Tibial nerve (tissue), 4 donors: Measurements from ENCODE around the gene FNDC3B. TPM values are rescaled to one million over a fixed set of nuclear protein-coding genes. Genes with fewer than 3 reads are reported as not detected.

Experiments
- DNase-seq, 2 donors: peaks; one replicate each; pipeline ENCODE4 v3.0.0-alpha.2; 2019; ENCODE audit warnings: low spot score in 2 of 2
- H3K27ac ChIP-seq, 4 donors: fragments of 200-600 bp; sonication (generic) in 3 of 4; one replicate each; pipeline ENCODE4 v1.5.1; 2017 to 2019; ENCODE audit warnings: mild to moderate bottlenecking in 1 of 4
- H3K27me3 ChIP-seq, 2 donors: fragments of 200-600 bp; sonication (generic) in 1 of 2; one replicate each; pipeline versions ENCODE4 v1.5.1 to v1.6.0; 2017 to 2019
- H3K36me3 ChIP-seq, 3 donors: fragments of 200-600 bp; sonication (generic); one replicate each; pipeline ENCODE4 v1.5.1; 2018 to 2019
- H3K4me1 ChIP-seq, 4 donors: fragments of 200-600 bp; sonication (generic) in 3 of 4; one replicate each; pipeline ENCODE4 v1.5.1; 2017 to 2019
- H3K4me3 ChIP-seq, 4 donors: fragments of 200-600 bp; sonication (generic) in 3 of 4; one replicate each; pipeline ENCODE4 v1.5.1; 2017 to 2019; ENCODE audit warnings: mild to moderate bottlenecking in 1 of 4, moderate library complexity in 1 of 4
- H3K9me3 ChIP-seq, 4 donors: fragments of 200-600 bp; sonication (generic) in 3 of 4; one replicate each; pipeline ENCODE4 v1.5.1; 2017 to 2019
- CTCF ChIP-seq, 5 experiments: fragments of 200-600 bp in 3 of 5; fragments of 450-650 bp in 2 of 5; sonication (generic) in 3 of 5; IDR thresholded peaks; one replicate each; pipeline ENCODE4 v1.5.1; 2016 to 2019; ENCODE audit warnings: antibody characterized with exemption in 5 of 5, mild to moderate bottlenecking in 3 of 5, moderate library complexity in 2 of 5
- EP300 ChIP-seq, 2 donors: sonication (generic); formaldehyde crosslinking; IDR thresholded peaks; one replicate each; pipeline ENCODE4 v1.6.1; 2017; ENCODE audit warnings: antibody characterized with exemption in 2 of 2, mild to moderate bottlenecking in 1 of 2
- POLR2A ChIP-seq, 2 donors: fragments of 450-650 bp; IDR thresholded peaks; one replicate each; pipeline ENCODE4 v1.6.1; 2017; ENCODE audit warnings: antibody characterized with exemption in 2 of 2, mild to moderate bottlenecking in 2 of 2, moderate library complexity in 2 of 2
- WGBS, 2 donors: methylation state at CpG; one replicate each; pipeline ENCODE4 v1.1.5; 2018; 5-methylcytosine and 5-hydroxymethylcytosine counted together
- total RNA-seq, 4 donors: library from RNA; depleted of rRNA; stranded (reverse); fragments of >200 nt; gene quantifications; one replicate each; pipeline ENCODE4 v1.1.0, GENCODE V29; 2016

Gene FNDC3B
- total RNA-seq, 4 donors from 2014 or later: 87.5 to 106 (median 95.7) TPM

- DNase-seq: no peak
Observed at GRCh38 chr3:172378439-172378838, 339.1 kb downstream of the FNDC3B start.

DNA sequence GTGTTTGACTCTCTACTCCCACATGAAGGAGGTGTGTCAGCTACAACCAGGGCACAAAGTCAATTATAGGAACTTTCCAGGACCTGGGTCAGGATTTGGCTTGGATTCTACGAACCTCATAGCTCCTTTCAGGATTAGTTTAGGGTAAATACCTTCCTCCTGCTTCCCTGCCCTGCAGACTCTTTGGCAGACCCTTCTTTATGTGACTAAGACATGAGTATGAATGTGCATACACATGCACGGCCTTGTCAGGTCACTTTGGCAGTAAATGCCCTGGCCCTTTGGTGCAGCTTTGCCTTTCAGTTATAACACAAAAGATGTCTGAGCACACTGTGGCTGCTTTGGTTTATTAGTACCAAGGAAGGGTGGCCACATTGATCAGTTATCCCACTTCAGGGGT, 340.0 kb downstream of the FNDC3B start:
- Histone ChIP-seq H3K27me3 (no peaks in the 10 kb centered on the region), H3K36me3 (peaks cover 4 to 78% (median 15%) of the 10 kb centered on the region in 3 donors), H3K9me3 (peaks cover 0 to 8% (median 0%) of the 10 kb centered on the region in 4 donors), H3K4me3 (no peak overlapping the region), H3K4me1 (no peaks in the 10 kb centered on the region), H3K27ac (no peak overlapping the region)
- WGBS, 2 donors: 91 to 92% methylated on average over 2 of the region's 2 CpGs
- TF ChIP-seq CTCF (IDR thresholded peaks at IDR 0.05) (no peak), POLR2A (IDR thresholded peaks at IDR 0.05) (no peak), EP300 (IDR thresholded peaks at IDR 0.05) (no peak)
- DNase-seq: no peak

More at GRCh38 chr3:172378439-172378838, 339.1 kb downstream of the FNDC3B start:
- Histone ChIP-seq H3K4me1 (no peaks in the 10 kb centered on the region), H3K36me3 (peaks cover 4 to 87% (median 15%) of the 10 kb centered on the region in 3 donors), H3K9me3 (peaks cover 0 to 8% (median 0%) of the 10 kb centered on the region in 4 donors), H3K4me3 (no peak overlapping the region), H3K27ac (no peak overlapping the region), H3K27me3 (no peaks in the 10 kb centered on the region)
- 92 to 98% methylated on average over 2 of the region's 2 CpGs for WGBS, 2 donors
- TF ChIP-seq EP300 (IDR thresholded peaks at IDR 0.05) (no peak), CTCF (IDR thresholded peaks at IDR 0.05) (no peak), POLR2A (IDR thresholded peaks at IDR 0.05) (no peak)

DNA sequence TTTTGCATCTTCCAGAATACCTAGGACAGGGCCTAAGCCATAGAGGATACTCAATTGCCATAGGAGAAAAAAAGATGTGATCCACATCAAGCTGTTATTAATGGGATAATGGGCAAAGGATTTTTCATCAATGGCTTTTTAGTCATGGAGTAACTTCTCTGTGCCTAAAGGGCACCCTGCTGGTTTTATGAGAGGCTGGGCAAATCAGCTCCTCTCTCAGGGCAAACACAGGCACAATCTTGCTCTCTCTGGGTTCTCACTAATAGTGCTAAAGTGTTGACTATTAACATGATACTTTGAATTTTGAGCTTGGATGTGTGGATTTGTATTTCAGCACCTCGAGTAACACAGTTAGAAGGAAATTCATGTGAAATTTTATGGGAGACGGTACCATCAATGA, 341.3 kb downstream of the FNDC3B start:
- H3K36me3 ChIP-seq: peaks cover 4 to 83% (median 15%) of the 10 kb centered on the region in 3 donors
- DNase-seq: no peak
- TF ChIP-seq CTCF (IDR thresholded peaks at IDR 0.05): no peak
- no peak for TF ChIP-seq EP300 (IDR thresholded peaks at IDR 0.05)
- no peak for TF ChIP-seq POLR2A (IDR thresholded peaks at IDR 0.05)
- WGBS, 2 donors: 96 to 100% methylated on average over 2 of the region's 2 CpGs
- H3K27me3 ChIP-seq: no peaks in the 10 kb centered on the region
- no peak overlapping the region for H3K27ac ChIP-seq
- H3K4me1 ChIP-seq: no peaks in the 10 kb centered on the region
- no peak overlapping the region for H3K4me3 ChIP-seq
- H3K9me3 ChIP-seq: peaks cover 0 to 8% (median 0%) of the 10 kb centered on the region in 4 donors

DNA sequence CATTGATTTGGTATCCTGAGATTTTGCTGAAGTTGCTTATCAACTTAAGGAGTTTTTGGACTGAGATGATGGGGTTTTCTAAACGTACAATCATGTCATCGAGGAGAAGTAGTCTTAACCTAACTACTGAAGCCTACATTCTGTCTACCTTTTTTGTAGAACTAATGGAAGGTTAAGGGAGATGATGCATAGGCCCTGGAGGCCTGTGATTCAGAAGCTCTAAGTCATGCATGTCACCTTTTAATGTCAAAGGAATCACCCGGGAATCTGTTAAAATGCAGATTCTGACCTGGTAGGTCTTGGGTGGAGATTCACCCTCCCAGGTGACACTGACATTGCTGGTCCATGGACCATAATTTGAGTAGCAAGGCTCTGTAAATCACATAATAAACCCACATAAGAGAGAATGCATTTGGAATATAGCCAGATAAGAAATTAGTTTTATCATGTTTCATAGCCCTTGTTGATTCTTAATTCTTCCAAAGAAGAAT, 344.0 kb downstream of the FNDC3B start:
- TF ChIP-seq CTCF (IDR thresholded peaks at IDR 0.05): no peak
- no peak for TF ChIP-seq EP300 (IDR thresholded peaks at IDR 0.05)
- no peak for TF ChIP-seq POLR2A (IDR thresholded peaks at IDR 0.05)
- 87 to 98% methylated on average over 3 of the region's 3 CpGs for WGBS, 2 donors
- H3K27me3 ChIP-seq: no peaks in the 10 kb centered on the region
- H3K4me3 ChIP-seq: no peak overlapping the region
- H3K27ac ChIP-seq: no peak overlapping the region
- DNase-seq: no peak
- H3K4me1 ChIP-seq: no peaks in the 10 kb centered on the region
- peaks cover 4 to 65% (median 11%) of the 10 kb centered on the region in 3 donors for H3K36me3 ChIP-seq
- peaks cover 0 to 8% (median 0%) of the 10 kb centered on the region in 4 donors for H3K9me3 ChIP-seq

DNA sequence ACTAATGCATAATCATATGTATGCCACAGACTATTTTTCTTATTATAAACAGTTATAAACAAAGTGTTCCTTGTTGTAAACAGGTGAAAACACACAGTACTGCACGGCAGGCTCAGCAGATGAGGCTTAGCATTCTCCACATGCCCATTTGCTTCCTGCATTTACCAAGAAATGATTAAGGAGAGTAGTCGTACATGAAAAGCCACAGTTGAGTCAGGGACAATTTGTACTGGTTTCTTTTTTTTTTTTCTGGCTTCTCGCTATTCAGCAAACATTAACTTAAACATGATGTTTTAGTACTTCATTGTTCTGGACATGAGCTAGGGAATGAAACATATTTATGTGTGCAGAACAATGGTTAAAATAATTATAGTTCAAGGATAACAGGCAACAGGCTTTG, 345.5 kb downstream of the FNDC3B start:
- H3K4me1 ChIP-seq: no peaks in the 10 kb centered on the region
- H3K9me3 ChIP-seq: no peaks in the 10 kb centered on the region
- no peak overlapping the region for H3K4me3 ChIP-seq
- WGBS, 2 donors: 61% methylated on average over 3 of the region's 3 CpGs
- DNase-seq: no peak
- no peaks in the 10 kb centered on the region for H3K27me3 ChIP-seq
- peaks cover 0 to 56% (median 0%) of the 10 kb centered on the region in 3 donors for H3K36me3 ChIP-seq
- H3K27ac ChIP-seq: no peak overlapping the region
- TF ChIP-seq POLR2A (IDR thresholded peaks at IDR 0.05) (no peak), CTCF (IDR thresholded peaks at IDR 0.05) (no peak), EP300 (IDR thresholded peaks at IDR 0.05) (no peak)
